Measurements from ENCODE around the gene ANKRD50. TPM values are rescaled to one million over a fixed set of nuclear protein-coding genes. Genes with fewer than 3 reads are reported as not detected.

Gene ANKRD50
- total and polyA plus RNA-seq, 2 of the 4 experiments (the other 2 are of a cell fraction): 8.1 to 35.3 TPM

DNA sequence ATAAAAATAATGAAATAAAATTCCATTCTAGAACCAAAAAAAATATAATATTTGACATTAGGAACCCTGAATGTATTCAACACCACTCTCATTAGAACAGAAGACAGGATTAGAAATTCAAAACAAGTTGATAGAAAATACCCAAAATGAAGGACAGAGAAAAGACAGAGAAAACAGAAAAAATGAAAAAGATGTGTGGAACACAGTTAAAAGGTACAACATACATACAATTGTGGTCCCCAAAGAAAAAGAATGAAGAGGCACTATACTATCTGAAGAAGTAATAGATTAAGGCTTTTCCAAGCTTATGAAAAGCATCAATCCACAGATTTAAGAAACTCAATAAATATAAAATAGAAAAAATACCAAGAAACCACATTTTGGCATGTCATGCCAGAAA lies 16.4 kb downstream of the ANKRD50 start:
- POLR2A ChIA-PET (ENCODE audit: unreplicated experiment): no interaction called here

More for the DNA sequence above, 16.4 kb downstream of the ANKRD50 start:
- no peak for ATAC-seq (ENCODE audit: low read depth)
- Histone ChIP-seq H3K14ac (replicated peaks; ENCODE audit: low read depth, low read length) (no peak overlapping the region), H3K4me2 (ENCODE audit: low read depth, low read length) (no peak overlapping the region), H2AK5ac (ENCODE audit: low read depth, low read length) (no peak overlapping the region), H3K36me3 (ENCODE audit: control insufficient read depth, insufficient read depth, low read length) (peaks cover 8% of the 10 kb centered on the region), H3K9me1 (ENCODE audit: insufficient read depth, low read length) (no peaks in the 10 kb centered on the region), H3K18ac (ENCODE audit: low read depth, low read length) (no peak overlapping the region), H2BK15ac (ENCODE audit: low read depth, low read length) (no peak overlapping the region), H4K8ac (ENCODE audit: low read depth in 2 of 2, low read length in 2 of 2) (no peak overlapping the region), H3K4ac (ENCODE audit: low read depth, low read length) (no peak overlapping the region), H4K91ac (ENCODE audit: insufficient read depth, low read depth, low read length) (no peak overlapping the region), H2BK120ac (ENCODE audit: low read depth, low read length) (no peak overlapping the region), H3K9me3 (ENCODE audit: control insufficient read depth, insufficient read depth, low read length) (no peaks in the 10 kb centered on the region; the same call in 1 of the 2 replicates), H4K20me1 (ENCODE audit: insufficient read depth, low read length) (no peaks in the 10 kb centered on the region), H4K5ac (ENCODE audit: low read depth, low read length) (no peak overlapping the region), H3K27ac (ENCODE audit: insufficient read depth, low read length) (no peak overlapping the region), H3K79me1 (ENCODE audit: low read depth in 1 of 2, low read length in 2 of 2) (peaks cover 20 to 41% of the 10 kb centered on the region in 2 experiments), H2BK5ac (ENCODE audit: low read depth, low read length, poor library complexity, severe bottlenecking) (no peak overlapping the region), H3K23ac (ENCODE audit: low read depth, low read length) (no peak overlapping the region), H3K9ac (ENCODE audit: low read depth, low read length) (no peak overlapping the region), H3K56ac (ENCODE audit: extremely low read depth, insufficient read depth, low read length) (no peak overlapping the region), H2AFZ (replicated peaks; ENCODE audit: low read length, poor library complexity) (no peak overlapping the region), H3K4me3 (ENCODE audit: insufficient read depth, low read depth, low read length) (no peak overlapping the region), H2BK20ac (ENCODE audit: low read depth, low read length) (no peak overlapping the region), H3K27me3 (ENCODE audit: control insufficient read depth, insufficient read depth, low read length) (no peaks in the 10 kb centered on the region), H3K4me1 (ENCODE audit: control insufficient read depth, insufficient read depth, low read length) (no peaks in the 10 kb centered on the region), H2AK9ac (replicated peaks; ENCODE audit: low read depth, low read length, poor library complexity) (no peak overlapping the region)
- TF ChIP-seq, protein P1, sequence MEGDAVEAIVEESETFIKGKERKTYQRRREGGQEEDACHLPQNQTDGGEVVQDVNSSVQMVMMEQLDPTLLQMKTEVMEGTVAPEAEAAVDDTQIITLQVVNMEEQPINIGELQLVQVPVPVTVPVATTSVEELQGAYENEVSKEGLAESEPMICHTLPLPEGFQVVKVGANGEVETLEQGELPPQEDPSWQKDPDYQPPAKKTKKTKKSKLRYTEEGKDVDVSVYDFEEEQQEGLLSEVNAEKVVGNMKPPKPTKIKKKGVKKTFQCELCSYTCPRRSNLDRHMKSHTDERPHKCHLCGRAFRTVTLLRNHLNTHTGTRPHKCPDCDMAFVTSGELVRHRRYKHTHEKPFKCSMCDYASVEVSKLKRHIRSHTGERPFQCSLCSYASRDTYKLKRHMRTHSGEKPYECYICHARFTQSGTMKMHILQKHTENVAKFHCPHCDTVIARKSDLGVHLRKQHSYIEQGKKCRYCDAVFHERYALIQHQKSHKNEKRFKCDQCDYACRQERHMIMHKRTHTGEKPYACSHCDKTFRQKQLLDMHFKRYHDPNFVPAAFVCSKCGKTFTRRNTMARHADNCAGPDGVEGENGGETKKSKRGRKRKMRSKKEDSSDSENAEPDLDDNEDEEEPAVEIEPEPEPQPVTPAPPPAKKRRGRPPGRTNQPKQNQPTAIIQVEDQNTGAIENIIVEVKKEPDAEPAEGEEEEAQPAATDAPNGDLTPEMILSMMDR (conservative IDR thresholded peaks at IDR 0.05; ENCODE audit: low read depth, low read length): no peak
- TF ChIP-seq, protein P2, sequence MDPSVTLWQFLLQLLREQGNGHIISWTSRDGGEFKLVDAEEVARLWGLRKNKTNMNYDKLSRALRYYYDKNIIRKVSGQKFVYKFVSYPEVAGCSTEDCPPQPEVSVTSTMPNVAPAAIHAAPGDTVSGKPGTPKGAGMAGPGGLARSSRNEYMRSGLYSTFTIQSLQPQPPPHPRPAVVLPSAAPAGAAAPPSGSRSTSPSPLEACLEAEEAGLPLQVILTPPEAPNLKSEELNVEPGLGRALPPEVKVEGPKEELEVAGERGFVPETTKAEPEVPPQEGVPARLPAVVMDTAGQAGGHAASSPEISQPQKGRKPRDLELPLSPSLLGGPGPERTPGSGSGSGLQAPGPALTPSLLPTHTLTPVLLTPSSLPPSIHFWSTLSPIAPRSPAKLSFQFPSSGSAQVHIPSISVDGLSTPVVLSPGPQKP (IDR thresholded peaks at IDR 0.05; ENCODE audit: borderline replicate concordance, low read depth, low read length): no peak
- TF ChIP-seq MAZ (IDR thresholded peaks at IDR 0.05; ENCODE audit: borderline replicate concordance, low read depth, low read length): no peak
- no peak for TF ChIP-seq POLR2A (IDR thresholded peaks at IDR 0.05; ENCODE audit: low read depth, low read length)
- no peak for TF ChIP-seq RFX5 (IDR thresholded peaks at IDR 0.05; ENCODE audit: low read depth, low read length)
- TF ChIP-seq CHD1 (IDR thresholded peaks at IDR 0.05; ENCODE audit: low read depth, low read length): no peak
- TF ChIP-seq USF2 (IDR thresholded peaks at IDR 0.05; ENCODE audit: low read depth, low read length): no peak
- no peak for TF ChIP-seq RAD21 (IDR thresholded peaks at IDR 0.05; ENCODE audit: low read length)
- no TSS peak for BruUV-seq (replicated peaks)
- dilution Hi-C loops (cut with HindIII; ENCODE audit: low sequenced_read_pairs, unreplicated experiment): no loop called here
- DNase-seq: no peak
- in situ Hi-C loops (cut with MboI; ENCODE audit: low sequenced_read_pairs): no loop called here
- CTCF ChIA-PET: no interaction called here
- intact Hi-C loops (cut with micrococcal nuclease): no loop called here

All from IMR-90 (cell line).